SU-DHL-6 (cell line): ENCODE data around the gene TEDC1.

Experiments used
- H2AFZ ChIP-seq: fragments of 200-600 bp; sonication (generic); 2 replicates; pipeline ENCODE4 v1.6.1; 2014; ENCODE audit warnings: low read depth, mild to moderate bottlenecking, moderate library complexity, mixed read lengths, antibody characterized with exemption, low read length; ENCODE audit not compliant: severe bottlenecking
- H3F3A ChIP-seq: fragments of 200-600 bp; shearing (Covaris generic); 2 replicates; pipeline ENCODE4 v1.6.0; 2016; ENCODE audit warnings: antibody characterized with exemption, mild to moderate bottlenecking; ENCODE audit not compliant: insufficient read depth
- H3K27ac ChIP-seq: fragments of 200-600 bp; sonication (generic); 2 replicates; pipeline ENCODE4 v1.5.1; 2016; ENCODE audit warnings: low read depth, mild to moderate bottlenecking, low read length, moderate library complexity, mixed read lengths
- H3K27me3 ChIP-seq: fragments of 200-600 bp; sonication (generic), shearing (Covaris generic); 2 replicates; pipeline ENCODE4 v1.6.0; 2014; ENCODE audit warnings: mild to moderate bottlenecking, low read length
- H3K36me3 ChIP-seq: fragments of 200-600 bp; sonication (generic); 2 replicates; pipeline ENCODE4 v1.6.1; 2014; ENCODE audit warnings: mild to moderate bottlenecking, low read length, mixed read lengths
- H3K4me2 ChIP-seq: fragments of 300-600, 200-600 bp; shearing (Covaris generic), sonication (generic); 2 replicates; pipeline ENCODE4 v1.6.0; 2014; ENCODE audit warnings: low read length, low read depth, mild to moderate bottlenecking; ENCODE audit not compliant: poor library complexity, severe bottlenecking
- H3K4me3 ChIP-seq: fragments of 200-600 bp; sonication (generic); 2 replicates; pipeline ENCODE4 v1.5.1; 2014; ENCODE audit warnings: antibody characterized with exemption, low read length, mild to moderate bottlenecking, mixed read lengths; ENCODE audit not compliant: insufficient read depth, poor library complexity, severe bottlenecking
- H3K79me2 ChIP-seq: fragments of 200-600 bp; sonication (generic); 2 replicates; pipeline ENCODE4 v1.6.1; 2014; ENCODE audit warnings: mild to moderate bottlenecking, low read length, moderate library complexity; ENCODE audit not compliant: insufficient read depth
- H3K9ac ChIP-seq: fragments of 200-600 bp; sonication (generic); 2 replicates; pipeline ENCODE4 v1.7.0; 2014; ENCODE audit warnings: mild to moderate bottlenecking, low read length
- H3K9me2 ChIP-seq: fragments of 200-600 bp; sonication (generic); replicated peaks from 2 replicates; pipeline ENCODE4 v1.6.1; 2014; ENCODE audit warnings: low read length; ENCODE audit not compliant: insufficient read depth
- H3K9me3 ChIP-seq: fragments of 200-600 bp; sonication (generic); 2 replicates; pipeline ENCODE4 v1.6.1; 2014; ENCODE audit warnings: low read length, mixed read lengths; ENCODE audit not compliant: insufficient read depth
- H4K20me1 ChIP-seq: fragments of 200-600 bp; sonication (generic); 2 replicates; pipeline ENCODE4 v1.6.1; 2014; ENCODE audit warnings: low read depth, mild to moderate bottlenecking, antibody characterized with exemption, low read length, moderate library complexity, mixed read lengths
- EZH2phosphoT487 ChIP-seq: fragments of 200-600 bp; sonication (generic), shearing (Covaris generic); conservative IDR thresholded peaks from 2 replicates; pipeline ENCODE4 v1.6.1; 2018; ENCODE audit warnings: mild to moderate bottlenecking, antibody characterized with exemption, low read length, moderate library complexity, mixed read lengths
- TF ChIP-seq, protein P1 (sequence below): fragments of 200-600 bp; sonication (generic); IDR thresholded peaks from one replicate; pipeline ENCODE4 v1.5.1; 2017; ENCODE audit warnings: antibody characterized with exemption, mild to moderate bottlenecking, low read length, moderate library complexity; ENCODE audit not compliant: insufficient read depth, poor library complexity, severe bottlenecking

TEDC1 gene

DNA sequence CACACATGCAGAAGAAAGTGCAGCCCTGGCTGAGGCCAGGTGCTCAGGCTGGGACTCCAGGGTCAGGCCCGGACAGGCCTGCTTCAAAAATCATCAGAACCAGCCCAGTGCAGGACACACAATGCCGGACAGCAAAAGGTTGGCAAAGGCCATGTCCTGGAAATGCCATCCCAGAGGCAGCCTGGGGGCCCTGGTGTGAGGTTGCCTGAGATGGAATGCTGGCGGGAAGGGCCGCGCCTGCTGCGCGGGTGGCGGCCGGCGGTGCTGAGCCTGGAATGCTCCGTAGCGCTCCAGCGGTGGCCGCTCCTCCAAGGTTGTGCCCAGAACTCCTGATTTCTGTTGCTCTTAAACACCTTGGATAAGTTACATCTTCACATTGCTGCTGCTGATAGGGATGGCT lies 38.1 kb upstream of the TEDC1 start:
- Histone ChIP-seq H3K79me2 (no peaks in the 10 kb centered on the region), H3K36me3 (no peaks in the 10 kb centered on the region), H3F3A (no peaks in the 10 kb centered on the region), H4K20me1 (no peaks in the 10 kb centered on the region), H3K9me3 (no peaks in the 10 kb centered on the region), H3K9ac (no peak overlapping the region), H2AFZ (no peak overlapping the region), H3K27me3 (no peaks in the 10 kb centered on the region), H3K27ac (no peak overlapping the region), H3K4me3 (no peak overlapping the region), H3K4me2 (no peak overlapping the region), H3K9me2 (no peaks in the 10 kb centered on the region)
- TF ChIP-seq, protein P1, sequence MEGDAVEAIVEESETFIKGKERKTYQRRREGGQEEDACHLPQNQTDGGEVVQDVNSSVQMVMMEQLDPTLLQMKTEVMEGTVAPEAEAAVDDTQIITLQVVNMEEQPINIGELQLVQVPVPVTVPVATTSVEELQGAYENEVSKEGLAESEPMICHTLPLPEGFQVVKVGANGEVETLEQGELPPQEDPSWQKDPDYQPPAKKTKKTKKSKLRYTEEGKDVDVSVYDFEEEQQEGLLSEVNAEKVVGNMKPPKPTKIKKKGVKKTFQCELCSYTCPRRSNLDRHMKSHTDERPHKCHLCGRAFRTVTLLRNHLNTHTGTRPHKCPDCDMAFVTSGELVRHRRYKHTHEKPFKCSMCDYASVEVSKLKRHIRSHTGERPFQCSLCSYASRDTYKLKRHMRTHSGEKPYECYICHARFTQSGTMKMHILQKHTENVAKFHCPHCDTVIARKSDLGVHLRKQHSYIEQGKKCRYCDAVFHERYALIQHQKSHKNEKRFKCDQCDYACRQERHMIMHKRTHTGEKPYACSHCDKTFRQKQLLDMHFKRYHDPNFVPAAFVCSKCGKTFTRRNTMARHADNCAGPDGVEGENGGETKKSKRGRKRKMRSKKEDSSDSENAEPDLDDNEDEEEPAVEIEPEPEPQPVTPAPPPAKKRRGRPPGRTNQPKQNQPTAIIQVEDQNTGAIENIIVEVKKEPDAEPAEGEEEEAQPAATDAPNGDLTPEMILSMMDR, result no peak
- TF ChIP-seq EZH2phosphoT487, result no peak

DNA sequence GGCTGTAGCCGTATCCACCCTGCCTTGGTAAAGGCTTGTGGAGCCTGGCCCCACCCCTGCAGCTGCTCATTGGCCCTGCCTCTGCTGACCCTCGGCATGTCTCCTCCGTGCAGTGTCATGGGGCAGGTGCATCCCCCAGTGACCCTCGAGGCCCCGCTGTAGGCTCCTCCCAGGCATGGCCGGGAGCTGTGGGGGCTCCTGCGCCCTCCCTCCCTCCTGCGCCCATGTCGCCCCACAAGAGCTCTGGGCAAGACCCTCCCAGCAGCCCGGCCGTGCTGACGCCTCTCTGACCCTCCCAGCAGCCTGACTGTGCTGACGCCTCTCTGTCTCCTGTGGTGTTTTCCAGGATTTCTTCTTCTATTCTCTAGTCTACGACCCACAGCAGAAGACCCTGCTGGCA lies 37.2 kb upstream of the TEDC1 start:
- H3K4me3 ChIP-seq, result no peak overlapping the region
- TF ChIP-seq, protein P1, result no peak
- TF ChIP-seq EZH2phosphoT487, result no peak
- no peak overlapping the region for H3K4me2 ChIP-seq
- no peaks in the 10 kb centered on the region for H3K9me3 ChIP-seq
- H2AFZ ChIP-seq, result no peak overlapping the region
- H3K27ac ChIP-seq, result no peak overlapping the region
- no peaks in the 10 kb centered on the region for H3K27me3 ChIP-seq
- H4K20me1 ChIP-seq, result no peaks in the 10 kb centered on the region
- no peaks in the 10 kb centered on the region for H3F3A ChIP-seq
- no peaks in the 10 kb centered on the region for H3K79me2 ChIP-seq
- H3K9me2 ChIP-seq, result no peaks in the 10 kb centered on the region
- no peak overlapping the region for H3K9ac ChIP-seq
- H3K36me3 ChIP-seq, result no peaks in the 10 kb centered on the region

- Histone ChIP-seq H3K36me3 (no peaks in the 10 kb centered on the region), H2AFZ (no peak overlapping the region), H3K9me3 (no peaks in the 10 kb centered on the region), H3K4me2 (no peak overlapping the region), H4K20me1 (no peaks in the 10 kb centered on the region), H3F3A (no peaks in the 10 kb centered on the region), H3K9me2 (no peaks in the 10 kb centered on the region), H3K27me3 (no peaks in the 10 kb centered on the region), H3K27ac (no peak overlapping the region), H3K9ac (no peak overlapping the region), H3K79me2 (no peaks in the 10 kb centered on the region), H3K4me3 (no peak overlapping the region)
- TF ChIP-seq, protein P1, result no peak
- TF ChIP-seq EZH2phosphoT487, result no peak
Observed at GRCh38 chr14:105455086-105455640, 35.9 kb upstream of the TEDC1 start.
